H1 (cell line): Measurements from ENCODE around the gene FH. TPM values are rescaled to one million over a fixed set of nuclear protein-coding genes. Genes with fewer than 3 reads are reported as not detected.

Source experiments
- CTCF ChIA-PET: fragments of 300-600 bp; sonication (Branson Sonifier 250); formaldehyde crosslinking; loops from one replicate; lab custom pipeline; 2021; ENCODE audit not compliant: partially characterized antibody; lab: Charles Lee
- POLR2A ChIA-PET: fragments of 300-600 bp; sonication (Branson Sonifier 250); formaldehyde crosslinking; loops from one replicate; lab custom pipeline; 2021; ENCODE audit warnings: inconsistent platforms; ENCODE audit not compliant: partially characterized antibody; lab: Charles Lee
- DNase-seq, 2 experiments: peaks; one replicate each; pipeline versions ENCODE4 v3.0.0 to v3.0.0-alpha.2; 2010 to 2022; ENCODE audit warnings: low spot score in 2 of 2, low read depth in 1 of 2, mixed read lengths in 1 of 2
- FAIRE-seq: peaks from 2 replicates; lab custom pipeline; 2011; peaks lifted over from hg19 to GRCh38; lab: Jason Lieb, UNC
- H2AFZ ChIP-seq: 2 replicates; pipeline ENCODE4 v1.8.1; 2012; ENCODE audit warnings: low read length, inconsistent platforms
- H2AK5ac ChIP-seq: 2 replicates; pipeline ENCODE4 v1.6.1; 2013; ENCODE audit warnings: low read depth, low read length
- H2BK120ac ChIP-seq: replicated peaks from 2 replicates; pipeline ENCODE3; 2013; ENCODE audit warnings: low read depth, low read length, inconsistent platforms
- H2BK12ac ChIP-seq: 2 replicates; pipeline ENCODE4 v1.6.1; 2013; ENCODE audit warnings: low read depth, low read length
- H2BK15ac ChIP-seq: 2 replicates; pipeline ENCODE4 v1.6.1; 2013; ENCODE audit warnings: low read length
- H2BK20ac ChIP-seq: 2 replicates; pipeline ENCODE4 v1.6.1; 2013; ENCODE audit warnings: low read length
- H2BK5ac ChIP-seq: 2 replicates; pipeline ENCODE4 v1.6.1; 2013; ENCODE audit warnings: low read depth, low read length
- H3K14ac ChIP-seq: 2 replicates; pipeline ENCODE4 v1.6.1; 2013; ENCODE audit warnings: inconsistent platforms; ENCODE audit not compliant: insufficient read length
- H3K18ac ChIP-seq: 2 replicates; pipeline ENCODE4 v1.6.1; 2013; ENCODE audit warnings: low read length; ENCODE audit errors: extremely low read depth
- H3K23ac ChIP-seq: 2 replicates; pipeline ENCODE4 v1.6.1; 2013; ENCODE audit warnings: inconsistent platforms; ENCODE audit not compliant: insufficient read length
- H3K23me2 ChIP-seq: 2 replicates; pipeline ENCODE4 v1.6.1; 2013; ENCODE audit warnings: low read depth, low read length
- H3K27ac ChIP-seq: 2 replicates; pipeline ENCODE4 v1.6.1; 2011; ENCODE audit warnings: low read depth, low read length, inconsistent platforms
- H3K27me3 ChIP-seq, 4 experiments: replicated peaks in 1 of 4; 1 replicate in 1 of 4; 2 replicates in 3 of 4; pipeline versions ENCODE4 v1.6.1 to v1.8.1; 2011 to 2013; ENCODE audit warnings: low read length in 3 of 4, mild to moderate bottlenecking in 3 of 4, inconsistent platforms in 2 of 4, mixed read lengths in 2 of 4, moderate library complexity in 1 of 4; ENCODE audit not compliant: control insufficient read depth in 3 of 4, insufficient read depth in 3 of 4; ENCODE audit errors: extremely low read depth in 1 of 4
- H3K36me3 ChIP-seq, 4 experiments: 2 replicates each; pipeline versions ENCODE4 v1.6.1 to v1.8.1; 2011 to 2013; ENCODE audit warnings: mild to moderate bottlenecking in 4 of 4, low read length in 3 of 4, moderate library complexity in 2 of 4, control low read depth in 1 of 4, inconsistent platforms in 1 of 4; ENCODE audit not compliant: insufficient read depth in 4 of 4, control insufficient read depth in 2 of 4
- H3K4ac ChIP-seq: replicated peaks from 2 replicates; pipeline ENCODE3; 2013; ENCODE audit warnings: low read length, low read depth, mixed read lengths, inconsistent platforms; ENCODE audit not compliant: insufficient read length
- H3K4me1 ChIP-seq, 4 experiments: replicated peaks in 1 of 4; 1 replicate in 1 of 4; 2 replicates in 3 of 4; pipeline versions ENCODE4 v1.6.1 to v1.8.1; 2011 to 2013; ENCODE audit warnings: low read length in 3 of 4, inconsistent platforms in 2 of 4, mixed read lengths in 1 of 4; ENCODE audit not compliant: insufficient read depth in 4 of 4, control insufficient read depth in 3 of 4
- H3K4me2 ChIP-seq, 2 experiments: 2 replicates each; pipeline versions ENCODE4 v1.6.1 to v1.8.1; 2011 to 2013; ENCODE audit warnings: low read depth in 2 of 2, low read length in 2 of 2, control low read depth in 1 of 2, inconsistent platforms in 1 of 2, mild to moderate bottlenecking in 1 of 2; ENCODE audit not compliant: insufficient read depth in 1 of 2
- H3K4me3 ChIP-seq, 4 experiments: fragments of 200-600, 300-600 bp in 1 of 4; sonication (generic), shearing (Covaris generic), sonication (Bioruptor Twin) in 1 of 4; 2 replicates each; pipeline versions ENCODE4 v1.5.1 to v1.8.1; 2011 to 2016; ENCODE audit warnings: low read length in 4 of 4, low read depth in 3 of 4, control low read depth in 2 of 4, inconsistent platforms in 2 of 4, mild to moderate bottlenecking in 2 of 4, mixed read lengths in 1 of 4, moderate library complexity in 1 of 4; ENCODE audit not compliant: insufficient read depth in 2 of 4; ENCODE audit errors: extremely low read depth in 1 of 4
- H3K56ac ChIP-seq: replicated peaks from 2 replicates; pipeline ENCODE3; 2013; ENCODE audit warnings: low read depth, mild to moderate bottlenecking, mixed read lengths, low read length, inconsistent platforms; ENCODE audit not compliant: insufficient read length
- H3K79me1 ChIP-seq: 2 replicates; pipeline ENCODE4 v1.6.1; 2013; ENCODE audit warnings: low read depth, low read length, control low read depth
- H3K79me2 ChIP-seq, 2 experiments: 2 replicates each; pipeline versions ENCODE4 v1.6.1 to v1.8.1; 2012 to 2013; ENCODE audit warnings: low read length in 2 of 2, mild to moderate bottlenecking in 2 of 2, inconsistent platforms in 1 of 2; ENCODE audit not compliant: insufficient read depth in 2 of 2, control insufficient read depth in 1 of 2
- H3K9ac ChIP-seq, 4 experiments: replicated peaks in 1 of 4; 1 replicate in 1 of 4; 2 replicates in 3 of 4; pipeline versions ENCODE4 v1.6.1 to v1.8.1; 2011 to 2013; ENCODE audit warnings: low read depth in 3 of 4, low read length in 3 of 4, control low read depth in 2 of 4, mild to moderate bottlenecking in 2 of 4, moderate library complexity in 2 of 4, inconsistent platforms in 1 of 4; ENCODE audit errors: extremely low read depth in 1 of 4
- H3K9me3 ChIP-seq, 2 experiments: 2 replicates each; pipeline versions ENCODE4 v1.6.1 to v1.8.1; 2012 to 2013; ENCODE audit warnings: mild to moderate bottlenecking in 2 of 2, moderate library complexity in 2 of 2, control low read depth in 1 of 2, inconsistent platforms in 1 of 2, low read depth in 1 of 2, low read length in 1 of 2, mixed read lengths in 1 of 2; ENCODE audit not compliant: insufficient read depth in 2 of 2
- H4K20me1 ChIP-seq, 2 experiments: replicated peaks in 1 of 2; 2 replicates each; pipeline versions ENCODE3 to v1.8.1; 2011 to 2013; ENCODE audit warnings: inconsistent platforms in 2 of 2, low read length in 2 of 2, mild to moderate bottlenecking in 1 of 2; ENCODE audit not compliant: insufficient read depth in 2 of 2, control insufficient read depth in 1 of 2
- H4K5ac ChIP-seq: 2 replicates; pipeline ENCODE4 v1.6.1; 2013; ENCODE audit warnings: low read length, low read depth, mixed read lengths, inconsistent platforms; ENCODE audit not compliant: insufficient read length
- H4K8ac ChIP-seq: 2 replicates; pipeline ENCODE4 v1.8.0; 2013; ENCODE audit warnings: mild to moderate bottlenecking, moderate library complexity, low read length, inconsistent platforms; ENCODE audit not compliant: insufficient read depth; ENCODE audit errors: extremely low read depth
- H4K91ac ChIP-seq: replicated peaks from 2 replicates; pipeline ENCODE3; 2013; ENCODE audit warnings: low read length, mixed read lengths, inconsistent platforms; ENCODE audit not compliant: insufficient read length
- BRCA1 ChIP-seq: IDR thresholded peaks from 2 replicates; pipeline ENCODE4 v1.6.1; 2012; ENCODE audit warnings: low read depth, low read length, improper control_type of control experiment
- RFX5 ChIP-seq: IDR thresholded peaks from 2 replicates; pipeline ENCODE4 v1.6.1; 2011; ENCODE audit warnings: low read depth, low read length, improper control_type of control experiment, borderline replicate concordance
- SP1 ChIP-seq: IDR thresholded peaks from 2 replicates; pipeline ENCODE4 v1.6.1; 2011; ENCODE audit warnings: low read depth, low read length
- SRF ChIP-seq: IDR thresholded peaks from 2 replicates; pipeline ENCODE4 v1.6.1; 2011; ENCODE audit warnings: mild to moderate bottlenecking, low read depth, low read length, moderate library complexity
- ZNF274 ChIP-seq: IDR thresholded peaks from 2 replicates; pipeline ENCODE4 v1.7.0; 2012; ENCODE audit warnings: low read length, borderline replicate concordance; ENCODE audit errors: extremely low read depth
- WGBS, 2 experiments: shearing (Covaris generic) in 1 of 2; methylation state at CpG; one replicate each; pipeline versions ENCODE4 v1.1.6 to v1.1.7; 2013 to 2015; ENCODE audit warnings: low lambda C conversion rate in 2 of 2, mixed read lengths in 2 of 2, inconsistent platforms in 1 of 2, low coverage in 1 of 2, missing lambda C conversion rate in 1 of 2; ENCODE audit not compliant: insufficient replicate concordance in 2 of 2, insufficient coverage in 1 of 2, insufficient read length in 1 of 2; ENCODE audit errors: extremely low coverage in 1 of 2, missing lambda C conversion rate in 1 of 2; 5-methylcytosine and 5-hydroxymethylcytosine counted together
- polyA plus RNA-seq, 7 experiments: library from polyadenylated mRNA; depleted of rRNA in 3 of 7; stranded (reverse) in 5 of 7; unstranded in 2 of 7; fragments of >200 nt in 5 of 7; fragments of 200-250 nt in 2 of 7; gene quantifications; 1 replicate in 5 of 7; 2 replicates in 1 of 7; 4 replicates in 1 of 7; pipeline versions ENCODE4 v1.2.1 to v1.2.3, GENCODE V29; 2011 to 2013; ENCODE audit warnings: missing spikeins in 2 of 7, mixed read lengths in 2 of 7
- total RNA-seq: library from RNA; stranded (reverse); fragmentation: NEBNext Ultra II Directional; extraction: Animal tissue kit (Norgen Biotek cat#: 25700); gene quantifications from 2 replicates; pipeline ENCODE4 v1.2.1, GENCODE V29; 2021

The FH gene
- total and polyA plus RNA-seq, 2 of the 8 experiments (the other 6 are each of a cell fraction or from before 2014, with no cell fraction given) = 45.0 to 81.9 TPM

- no peak for FAIRE-seq
- Histone ChIP-seq H2BK5ac (no peak overlapping the region), H2AFZ (no peak overlapping the region), H3K18ac (no peak overlapping the region), H3K4me1 (no peaks in the 10 kb centered on the region), H3K9me3 (no peaks in the 10 kb centered on the region), H4K8ac (no peak overlapping the region), H3K27me3 (no peaks in the 10 kb centered on the region), H3K56ac (no peak overlapping the region), H3K4ac (no peak overlapping the region), H3K27ac (no peak overlapping the region), H2BK20ac (no peak overlapping the region), H3K4me3 (no peak overlapping the region), H3K79me1 (no peaks in the 10 kb centered on the region), H3K23ac (no peak overlapping the region), H3K36me3 (no peaks in the 10 kb centered on the region), H4K20me1 (no peaks in the 10 kb centered on the region), H3K9ac (no peak overlapping the region), H4K5ac (no peak overlapping the region), H4K91ac (no peak overlapping the region), H3K4me2 (no peak overlapping the region), H2BK120ac (no peak overlapping the region), H3K79me2 (no peaks in the 10 kb centered on the region), H3K23me2 (no peaks in the 10 kb centered on the region), H2BK12ac (no peak overlapping the region), H2AK5ac (no peak overlapping the region), H2BK15ac (no peak overlapping the region), H3K14ac (no peak overlapping the region)
- TF ChIP-seq ZNF274 (no peak), SP1 (no peak), BRCA1 (no peak), SRF (no peak), RFX5 (no peak)
- ChIA-PET CTCF (no interaction called here), POLR2A (no interaction called here)
- 91% methylated on average over 7 of the region's 7 CpGs; no CpG with 5 or more reads in 1 of the 2 experiments for WGBS, 2 experiments
- DNase-seq = no peak
Observed at GRCh38 chr1:241553886-241554592, 34.5 kb upstream of the FH start.
